Osteoblast (primary cell): Measurements from ENCODE around the gene DIP2C. TPM values are rescaled to one million over a fixed set of nuclear protein-coding genes. Genes with fewer than 3 reads are reported as not detected.

ENCODE experiments used
- DNase-seq: peaks from one replicate; pipeline ENCODE4 v3.0.0; 2011; ENCODE audit warnings: low spot score, mixed read lengths; ENCODE audit not compliant: insufficient read length; ENCODE audit errors: missing footprints
- H2AFZ ChIP-seq: 2 replicates; pipeline ENCODE4 v1.6.0; 2011; ENCODE audit warnings: mild to moderate bottlenecking, low read length
- H3K27ac ChIP-seq: 2 replicates; pipeline ENCODE4 v1.5.1; 2011; ENCODE audit warnings: mild to moderate bottlenecking, low read depth, low read length, moderate library complexity
- H3K27me3 ChIP-seq: 2 replicates; pipeline ENCODE4 v1.6.0; 2012; ENCODE audit warnings: mild to moderate bottlenecking, control low read depth, inconsistent platforms, low read length, moderate library complexity; ENCODE audit not compliant: insufficient read depth
- H3K36me3 ChIP-seq: 2 replicates; pipeline ENCODE4 v1.5.1; 2011; ENCODE audit warnings: mild to moderate bottlenecking, low read length, control low read depth, moderate library complexity; ENCODE audit not compliant: insufficient read depth
- H3K4me1 ChIP-seq: 2 replicates; pipeline ENCODE4 v1.5.1; 2011; ENCODE audit warnings: mild to moderate bottlenecking, low read length, control low read depth, moderate library complexity; ENCODE audit not compliant: insufficient read depth
- H3K4me2 ChIP-seq: 2 replicates; pipeline ENCODE4 v1.6.0; 2011; ENCODE audit warnings: mild to moderate bottlenecking, low read length; ENCODE audit not compliant: insufficient read depth
- H3K4me3 ChIP-seq: fragments of 200-600 bp; sonication (generic); 3 replicates; pipeline ENCODE4 v1.5.1; 2012; ENCODE audit warnings: mild to moderate bottlenecking, low read length, inconsistent platforms; ENCODE audit not compliant: insufficient read depth
- H3K79me2 ChIP-seq: 2 replicates; pipeline ENCODE4 v1.6.0; 2012; ENCODE audit warnings: mild to moderate bottlenecking, low read length, control low read depth, inconsistent platforms; ENCODE audit not compliant: insufficient read depth
- H3K9me3 ChIP-seq: 2 replicates; pipeline ENCODE4 v1.5.1; 2011; ENCODE audit warnings: low read depth, low read length, control low read depth
- H4K20me1 ChIP-seq: 2 replicates; pipeline ENCODE4 v1.6.0; 2012; ENCODE audit warnings: mild to moderate bottlenecking, low read length, control low read depth; ENCODE audit not compliant: insufficient read depth
- total RNA-seq: library from RNA; depleted of rRNA; stranded (reverse); fragments of >200 nt; gene quantifications from 2 replicates; pipeline ENCODE4 v1.2.3, GENCODE V29; 2012
- TF ChIP-seq, protein P1 (sequence below): IDR thresholded peaks from 2 replicates; pipeline ENCODE4 v1.5.1; 2011; ENCODE audit warnings: mild to moderate bottlenecking, low read depth, low read length, moderate library complexity; ENCODE audit errors: extremely low read depth

The DIP2C gene
- total RNA-seq, 1 donor, result 36.9 TPM

DNA sequence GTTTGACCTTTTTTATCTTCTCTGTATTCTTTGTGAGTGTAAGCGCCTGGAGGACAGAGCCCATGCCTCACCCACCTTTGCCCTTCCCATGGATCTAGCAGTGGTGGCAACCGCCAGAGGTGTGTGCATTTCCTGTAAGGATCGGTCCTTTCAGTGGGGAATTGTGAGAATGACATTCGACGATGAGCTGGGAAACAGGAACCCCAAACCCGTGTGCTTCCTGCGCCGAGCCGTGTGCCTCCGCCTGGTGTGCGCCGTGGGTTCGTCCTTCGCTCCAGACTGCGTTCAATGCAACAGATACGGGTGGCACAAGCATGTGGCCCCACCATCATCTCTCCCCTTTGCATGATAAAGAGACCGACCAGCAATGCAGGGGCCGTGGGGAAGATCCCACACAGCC, 1.7 kb upstream of the DIP2C start:
- Histone ChIP-seq H3K79me2 (peaks cover 33% of the 10 kb centered on the region), H3K4me1 (peaks cover 28% of the 10 kb centered on the region), H3K27me3 (peaks cover 6% of the 10 kb centered on the region), H4K20me1 (peaks cover 20% of the 10 kb centered on the region), H3K4me3 (no peak overlapping the region), H2AFZ (no peak overlapping the region), H3K27ac (no peak overlapping the region), H3K36me3 (no peaks in the 10 kb centered on the region), H3K4me2 (no peak overlapping the region), H3K9me3 (no peaks in the 10 kb centered on the region)
- DNase-seq, result no peak
- TF ChIP-seq, protein P1, sequence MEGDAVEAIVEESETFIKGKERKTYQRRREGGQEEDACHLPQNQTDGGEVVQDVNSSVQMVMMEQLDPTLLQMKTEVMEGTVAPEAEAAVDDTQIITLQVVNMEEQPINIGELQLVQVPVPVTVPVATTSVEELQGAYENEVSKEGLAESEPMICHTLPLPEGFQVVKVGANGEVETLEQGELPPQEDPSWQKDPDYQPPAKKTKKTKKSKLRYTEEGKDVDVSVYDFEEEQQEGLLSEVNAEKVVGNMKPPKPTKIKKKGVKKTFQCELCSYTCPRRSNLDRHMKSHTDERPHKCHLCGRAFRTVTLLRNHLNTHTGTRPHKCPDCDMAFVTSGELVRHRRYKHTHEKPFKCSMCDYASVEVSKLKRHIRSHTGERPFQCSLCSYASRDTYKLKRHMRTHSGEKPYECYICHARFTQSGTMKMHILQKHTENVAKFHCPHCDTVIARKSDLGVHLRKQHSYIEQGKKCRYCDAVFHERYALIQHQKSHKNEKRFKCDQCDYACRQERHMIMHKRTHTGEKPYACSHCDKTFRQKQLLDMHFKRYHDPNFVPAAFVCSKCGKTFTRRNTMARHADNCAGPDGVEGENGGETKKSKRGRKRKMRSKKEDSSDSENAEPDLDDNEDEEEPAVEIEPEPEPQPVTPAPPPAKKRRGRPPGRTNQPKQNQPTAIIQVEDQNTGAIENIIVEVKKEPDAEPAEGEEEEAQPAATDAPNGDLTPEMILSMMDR, result no peak

DNA sequence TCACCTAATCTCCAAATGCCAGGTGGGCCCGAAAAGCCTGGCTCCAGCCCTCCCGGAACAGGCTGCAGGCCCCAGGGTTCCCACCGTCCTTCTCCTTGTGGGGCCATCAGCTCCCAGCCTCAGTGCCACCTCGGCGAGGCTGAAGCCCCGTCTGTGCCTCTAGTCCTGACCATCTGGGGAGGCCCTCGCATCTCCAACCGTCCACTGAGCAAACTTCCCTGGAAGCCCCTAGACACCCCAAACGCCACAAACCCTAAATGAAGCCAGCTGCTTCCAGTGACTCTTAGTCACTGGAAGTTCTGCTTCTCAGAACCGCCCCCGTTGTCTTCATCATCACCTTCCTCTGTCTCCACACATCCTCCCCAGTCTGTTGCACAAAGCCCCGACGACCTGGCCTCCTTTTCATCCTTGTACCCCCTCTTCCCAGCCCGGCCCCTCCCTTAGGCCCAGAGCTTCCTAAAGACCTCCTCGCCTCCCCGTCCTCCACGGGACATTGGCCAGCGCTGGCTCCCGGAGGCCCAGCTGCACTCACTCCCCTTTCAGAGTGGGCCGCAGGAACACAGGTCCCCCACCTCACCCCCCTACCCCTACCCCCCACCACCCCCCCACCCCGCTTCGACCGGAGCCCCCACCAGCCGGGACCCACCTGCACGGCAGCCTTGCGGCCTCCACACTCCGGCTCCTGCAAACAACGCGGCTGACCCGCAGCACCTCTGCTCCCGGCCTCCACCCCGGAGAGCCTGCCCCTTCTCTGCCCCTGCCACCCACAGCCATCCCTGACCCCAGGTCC, 1.1 kb upstream of the DIP2C start:
- H2AFZ ChIP-seq, result peak overlapping the region; percentile 92
- no peaks in the 10 kb centered on the region for H3K9me3 ChIP-seq
- H3K4me1 ChIP-seq, result peaks cover 28% of the 10 kb centered on the region
- H3K27ac ChIP-seq, result peak overlapping the region; percentile 47
- peaks cover 21% of the 10 kb centered on the region for H4K20me1 ChIP-seq
- H3K27me3 ChIP-seq, result peaks cover 6% of the 10 kb centered on the region
- H3K4me3 ChIP-seq, result peak overlapping the region; percentile 70
- TF ChIP-seq, protein P1, result no peak
- H3K36me3 ChIP-seq, result no peaks in the 10 kb centered on the region
- H3K4me2 ChIP-seq, result peak overlapping the region; percentile 78
- H3K79me2 ChIP-seq, result peaks cover 39% of the 10 kb centered on the region
- DNase-seq, result peak; percentile 81

DNA sequence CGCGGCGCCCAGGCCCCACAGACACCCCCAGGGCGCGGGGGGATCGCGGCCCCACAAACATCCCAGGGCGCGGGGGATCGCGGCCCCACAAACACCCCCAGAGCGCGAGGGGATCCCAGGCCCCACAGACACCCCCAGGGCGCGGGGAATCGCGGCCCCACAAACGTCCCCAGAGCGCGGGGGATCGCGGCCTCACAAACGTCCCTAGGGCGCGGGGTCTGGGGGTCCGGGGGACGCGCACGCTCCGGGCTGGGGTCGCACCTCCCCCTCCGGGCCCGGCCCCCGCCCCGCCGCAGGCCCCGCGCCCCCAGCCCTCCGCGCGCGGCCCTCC, 382 bp downstream of the DIP2C start:
- H3K4me3 ChIP-seq, result peak overlapping the region; percentile 84
- H3K4me1 ChIP-seq, result peaks cover 34% of the 10 kb centered on the region
- peak overlapping the region; percentile 65 for H3K27ac ChIP-seq
- H4K20me1 ChIP-seq, result peaks cover 25% of the 10 kb centered on the region
- H3K27me3 ChIP-seq, result peaks cover 6% of the 10 kb centered on the region
- peak overlapping the region; percentile 84 for H3K4me2 ChIP-seq
- H3K36me3 ChIP-seq, result no peaks in the 10 kb centered on the region
- no peaks in the 10 kb centered on the region for H3K9me3 ChIP-seq
- peak; percentile 90 for DNase-seq
- H3K79me2 ChIP-seq, result peaks cover 52% of the 10 kb centered on the region
- TF ChIP-seq, protein P1, result no peak
- no peak overlapping the region for H2AFZ ChIP-seq

DNA sequence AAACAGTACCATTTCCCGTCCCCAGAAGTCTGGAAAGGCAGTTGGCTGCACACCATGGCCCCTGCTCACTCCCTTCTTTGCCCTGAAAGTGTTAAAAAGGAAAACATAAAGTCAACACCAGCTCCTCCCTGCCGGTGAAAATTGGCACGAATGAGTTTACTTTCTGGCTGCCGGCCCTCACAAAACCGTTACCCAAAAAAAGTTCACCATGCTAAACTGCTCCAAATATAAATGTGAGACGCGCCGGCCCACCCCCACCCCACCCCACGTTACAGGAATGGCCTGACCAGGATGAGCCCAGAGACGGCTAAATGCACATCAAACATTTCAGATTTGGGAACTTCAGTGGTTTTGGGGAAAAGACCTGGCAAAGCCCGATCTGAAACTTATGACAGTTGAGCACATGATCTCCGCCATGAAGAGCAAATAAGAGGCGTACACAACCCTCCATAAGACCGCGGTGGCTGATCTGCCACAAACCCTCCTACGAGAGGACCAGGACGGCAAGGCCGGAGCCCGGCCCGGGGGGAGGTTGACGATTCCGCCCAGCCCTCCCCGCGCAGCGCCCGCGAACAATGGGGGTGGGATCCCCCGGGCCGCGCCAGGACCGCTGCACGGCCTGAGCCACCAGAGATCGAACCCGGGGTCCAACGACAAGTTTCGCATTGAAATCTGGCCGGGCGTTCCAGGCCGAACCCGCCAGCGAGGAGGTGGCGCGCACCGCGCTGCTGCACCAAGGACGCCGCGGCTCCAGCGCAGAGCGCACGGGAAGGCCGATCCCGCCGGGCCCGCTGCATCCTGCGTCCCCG, 952 bp downstream of the DIP2C start:
- peak overlapping the region; percentile 65 for H3K27ac ChIP-seq
- H3K27me3 ChIP-seq, result peaks cover 2% of the 10 kb centered on the region
- no peaks in the 10 kb centered on the region for H3K9me3 ChIP-seq
- peak overlapping the region; percentile 84 for H3K4me3 ChIP-seq
- peak overlapping the region; percentile 84 for H3K4me2 ChIP-seq
- H2AFZ ChIP-seq, result peak overlapping the region; percentile 45
- TF ChIP-seq, protein P1, result no peak
- DNase-seq, result peak; percentile 95
- H4K20me1 ChIP-seq, result peaks cover 25% of the 10 kb centered on the region
- H3K79me2 ChIP-seq, result peaks cover 54% of the 10 kb centered on the region
- H3K4me1 ChIP-seq, result peaks cover 37% of the 10 kb centered on the region
- no peaks in the 10 kb centered on the region for H3K36me3 ChIP-seq
